Hematopoietic multipotent progenitor cell treated with erythropoietin and hydrocortisone succinate and interleukin-3 and kit ligand, for 15 days (in vitro differentiated cells): ENCODE results near the gene SYPL1.
A peak's percentile ranks its signal among the peaks of the same experiment; 100 is the strongest.

Source experiments
- DNase-seq: peaks from one replicate; pipeline ENCODE4 v3.0.0-alpha.2; 2015; ENCODE audit warnings: low spot score

The SYPL1 gene

GRCh38 chr7:106065575-106066500, 46.3 kb downstream of the SYPL1 start:
- DNase-seq = no peak

GRCh38 chr7:106064771-106065574, 47.1 kb downstream of the SYPL1 start:
- no peak for DNase-seq

- no peak for DNase-seq
These were observed 47.8 kb downstream of the SYPL1 start for GRCh38 chr7:106064316-106064715.

GRCh38 chr7:106063692-106064091, 48.4 kb downstream of the SYPL1 start:
- DNase-seq = no peak

GRCh38 chr7:106063024-106063423, 49.1 kb downstream of the SYPL1 start:
- DNase-seq = no peak

GRCh38 chr7:106062521-106062931, 49.6 kb downstream of the SYPL1 start:
- DNase-seq = no peak

GRCh38 chr7:106062006-106062405, 50.1 kb downstream of the SYPL1 start:
- DNase-seq = no peak

GRCh38 chr7:106061301-106061979, 50.7 kb downstream of the SYPL1 start:
- DNase-seq = no peak

- DNase-seq = no peak
These were observed 51.7 kb downstream of the SYPL1 start for GRCh38 chr7:106060394-106060920.

GRCh38 chr7:106059556-106059955, 52.6 kb downstream of the SYPL1 start:
- DNase-seq = no peak

- DNase-seq = no peak
These were observed 53.2 kb downstream of the SYPL1 start for GRCh38 chr7:106058928-106059324.

- no peak for DNase-seq
These were observed 53.9 kb downstream of the SYPL1 start for GRCh38 chr7:106057962-106058927.

- DNase-seq = no peak
These were observed 54.7 kb downstream of the SYPL1 start for GRCh38 chr7:106057204-106057961.

- peak; percentile 31 for DNase-seq
These were observed 55.5 kb downstream of the SYPL1 start for GRCh38 chr7:106056513-106057203.

GRCh38 chr7:106054971-106055532, 57.1 kb downstream of the SYPL1 start:
- DNase-seq = no peak

GRCh38 chr7:106054156-106054910, 57.8 kb downstream of the SYPL1 start:
- no peak for DNase-seq

- DNase-seq = no peak
These were observed 59.0 kb downstream of the SYPL1 start for GRCh38 chr7:106053109-106053508.

- DNase-seq = no peak
These were observed 59.4 kb downstream of the SYPL1 start for GRCh38 chr7:106052681-106053080.

- DNase-seq = no peak
These were observed 61.4 kb downstream of the SYPL1 start for GRCh38 chr7:106050746-106051117.
